Spleen (tissue), 7 donors: ENCODE results near the gene SLC16A13.

ENCODE experiments used
- POLR2A ChIP-seq, 3 donors: fragments of 450-650 bp; IDR thresholded peaks; one replicate each; pipeline ENCODE4 v1.5.1; 2017; ENCODE audit warnings: antibody characterized with exemption in 3 of 3, mild to moderate bottlenecking in 1 of 3
- POLR2AphosphoS5 ChIP-seq, 3 donors: sonication (generic); formaldehyde crosslinking; IDR thresholded peaks; one replicate each; pipeline ENCODE4 v1.5.1; 2017; ENCODE audit warnings: antibody characterized with exemption in 3 of 3
- TF ChIP-seq, protein P1 (sequence below), 11 experiments: fragments of 200-600 bp in 7 of 11; fragments of 450-650 bp in 4 of 11; sonication (generic) in 4 of 11; IDR thresholded peaks in 8 of 11; conservative IDR thresholded peaks in 3 of 11; 1 replicate in 7 of 11; 2 replicates in 4 of 11; pipeline versions ENCODE4 v1.4.0 to v1.8.0; 2016 to 2021; ENCODE audit warnings: antibody characterized with exemption in 11 of 11, inconsistent platforms in 4 of 11, mild to moderate bottlenecking in 1 of 11
- donor health status: DM: no; HTN: no; CAD: no; lungs with moderate emphysema.
- donor health status: DM: no; HTN: no; CAD: no.
- donor health status: DM: no; HTN: no; CAD: no.

DNA sequence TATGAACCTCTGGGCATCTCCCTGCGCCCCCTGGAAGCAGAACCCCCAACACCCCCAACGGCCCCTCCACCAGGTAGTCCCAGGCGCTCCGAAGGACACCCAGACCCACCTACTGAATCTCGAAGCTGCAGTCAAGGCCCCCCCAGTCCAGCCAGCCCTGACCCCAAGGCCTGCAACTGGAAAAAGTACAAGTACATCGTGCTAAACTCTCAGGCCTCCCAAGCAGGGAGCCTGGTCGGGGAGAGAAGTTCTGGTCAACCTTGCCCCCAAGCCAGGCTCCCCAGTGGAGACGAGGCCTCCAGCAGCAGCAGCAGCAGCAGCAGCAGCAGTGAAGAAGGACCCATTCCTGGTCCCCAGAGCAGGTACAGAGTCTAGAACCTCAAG is 11.4 kb upstream of the SLC16A13 start:
- TF ChIP-seq, protein P1, sequence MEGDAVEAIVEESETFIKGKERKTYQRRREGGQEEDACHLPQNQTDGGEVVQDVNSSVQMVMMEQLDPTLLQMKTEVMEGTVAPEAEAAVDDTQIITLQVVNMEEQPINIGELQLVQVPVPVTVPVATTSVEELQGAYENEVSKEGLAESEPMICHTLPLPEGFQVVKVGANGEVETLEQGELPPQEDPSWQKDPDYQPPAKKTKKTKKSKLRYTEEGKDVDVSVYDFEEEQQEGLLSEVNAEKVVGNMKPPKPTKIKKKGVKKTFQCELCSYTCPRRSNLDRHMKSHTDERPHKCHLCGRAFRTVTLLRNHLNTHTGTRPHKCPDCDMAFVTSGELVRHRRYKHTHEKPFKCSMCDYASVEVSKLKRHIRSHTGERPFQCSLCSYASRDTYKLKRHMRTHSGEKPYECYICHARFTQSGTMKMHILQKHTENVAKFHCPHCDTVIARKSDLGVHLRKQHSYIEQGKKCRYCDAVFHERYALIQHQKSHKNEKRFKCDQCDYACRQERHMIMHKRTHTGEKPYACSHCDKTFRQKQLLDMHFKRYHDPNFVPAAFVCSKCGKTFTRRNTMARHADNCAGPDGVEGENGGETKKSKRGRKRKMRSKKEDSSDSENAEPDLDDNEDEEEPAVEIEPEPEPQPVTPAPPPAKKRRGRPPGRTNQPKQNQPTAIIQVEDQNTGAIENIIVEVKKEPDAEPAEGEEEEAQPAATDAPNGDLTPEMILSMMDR (IDR thresholded peaks at IDR 0.05 in 8 of 11, conservative IDR thresholded peaks at IDR 0.05 in 3 of 11) = no peak
- TF ChIP-seq POLR2A (IDR thresholded peaks at IDR 0.05) (no peak), POLR2AphosphoS5 (IDR thresholded peaks at IDR 0.05) (no peak)
